ENCODE data around the gene NEK8.

DNA sequence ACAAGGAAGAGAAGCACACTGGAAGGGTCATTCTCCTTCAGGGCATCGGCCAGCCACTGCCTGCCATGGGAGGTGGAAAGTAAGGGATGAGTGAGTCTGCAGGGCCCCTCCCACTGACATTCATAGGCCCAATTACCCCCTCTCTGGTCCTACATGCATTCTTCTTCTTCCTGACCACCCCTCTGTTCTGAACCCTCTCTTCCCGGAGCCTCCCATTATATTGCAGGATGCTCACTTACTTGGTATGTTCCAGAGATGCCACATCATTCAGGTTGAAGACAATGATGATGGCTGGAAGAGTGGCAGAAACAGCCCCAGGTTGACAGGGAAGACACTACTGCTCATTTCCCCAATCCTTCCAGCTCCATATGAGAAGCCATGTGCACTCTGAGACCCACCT, 13.4 kb upstream of the NEK8 start:
- TF ChIP-seq, protein P1, sequence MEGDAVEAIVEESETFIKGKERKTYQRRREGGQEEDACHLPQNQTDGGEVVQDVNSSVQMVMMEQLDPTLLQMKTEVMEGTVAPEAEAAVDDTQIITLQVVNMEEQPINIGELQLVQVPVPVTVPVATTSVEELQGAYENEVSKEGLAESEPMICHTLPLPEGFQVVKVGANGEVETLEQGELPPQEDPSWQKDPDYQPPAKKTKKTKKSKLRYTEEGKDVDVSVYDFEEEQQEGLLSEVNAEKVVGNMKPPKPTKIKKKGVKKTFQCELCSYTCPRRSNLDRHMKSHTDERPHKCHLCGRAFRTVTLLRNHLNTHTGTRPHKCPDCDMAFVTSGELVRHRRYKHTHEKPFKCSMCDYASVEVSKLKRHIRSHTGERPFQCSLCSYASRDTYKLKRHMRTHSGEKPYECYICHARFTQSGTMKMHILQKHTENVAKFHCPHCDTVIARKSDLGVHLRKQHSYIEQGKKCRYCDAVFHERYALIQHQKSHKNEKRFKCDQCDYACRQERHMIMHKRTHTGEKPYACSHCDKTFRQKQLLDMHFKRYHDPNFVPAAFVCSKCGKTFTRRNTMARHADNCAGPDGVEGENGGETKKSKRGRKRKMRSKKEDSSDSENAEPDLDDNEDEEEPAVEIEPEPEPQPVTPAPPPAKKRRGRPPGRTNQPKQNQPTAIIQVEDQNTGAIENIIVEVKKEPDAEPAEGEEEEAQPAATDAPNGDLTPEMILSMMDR (IDR thresholded peaks at IDR 0.05): no peak
- no peak for TF ChIP-seq POLR2A (IDR thresholded peaks at IDR 0.05)

Data from lower leg skin (tissue), 3 donors.